Activated naive CD8-positive, alpha-beta T cell (primary cell): ENCODE results near the gene DPP8.
A peak's percentile ranks its signal among the peaks of the same experiment; 100 is the strongest.
"Not testable (repeated sequence)": the region's sequence is repeated elsewhere in the genome, so short reads cannot be mapped to it uniquely, and the experiment has no call there.

Experiments used
- H3K27ac Mint-ChIP-seq: one replicate; pipeline ENCODE4 v1.8.0; 2021; ENCODE audit warnings: mixed read lengths
- H3K27me3 Mint-ChIP-seq: one replicate; pipeline ENCODE4 v1.8.0; 2021; ENCODE audit warnings: mixed read lengths
- H3K36me3 Mint-ChIP-seq: one replicate; pipeline ENCODE4 v1.8.0; 2021; ENCODE audit warnings: mixed read lengths
- H3K4me1 Mint-ChIP-seq: one replicate; pipeline ENCODE4 v1.8.0; 2021; ENCODE audit warnings: low read depth, mixed read lengths
- H3K4me3 Mint-ChIP-seq: one replicate; pipeline ENCODE4 v1.8.0; 2021; ENCODE audit warnings: mild to moderate bottlenecking, mixed read lengths
- H3K9me3 Mint-ChIP-seq: one replicate; pipeline ENCODE4 v1.8.0; 2021; ENCODE audit warnings: low read depth, mixed read lengths

Gene DPP8

GRCh38 chr15:65409036-65409631, 108.4 kb downstream of the DPP8 start:
- no peak overlapping the region for H3K27ac Mint-ChIP-seq
- H3K9me3 Mint-ChIP-seq = no peaks in the 10 kb centered on the region
- no peaks in the 10 kb centered on the region for H3K36me3 Mint-ChIP-seq
- H3K27me3 Mint-ChIP-seq = peaks cover 10% of the 10 kb centered on the region
- H3K4me3 Mint-ChIP-seq = no peak overlapping the region
- no peaks in the 10 kb centered on the region for H3K4me1 Mint-ChIP-seq

- H3K27ac Mint-ChIP-seq = no peak overlapping the region
- H3K36me3 Mint-ChIP-seq = no peaks in the 10 kb centered on the region
- no peaks in the 10 kb centered on the region for H3K4me1 Mint-ChIP-seq
- H3K9me3 Mint-ChIP-seq = no peaks in the 10 kb centered on the region
- H3K4me3 Mint-ChIP-seq = no peak overlapping the region
- peaks cover 10% of the 10 kb centered on the region for H3K27me3 Mint-ChIP-seq
Observed at GRCh38 chr15:65408324-65409035, 109.0 kb downstream of the DPP8 start.

GRCh38 chr15:65406424-65407000, 111.0 kb downstream of the DPP8 start:
- Mint-ChIP-seq H3K27ac (no peak overlapping the region), H3K36me3 (no peaks in the 10 kb centered on the region), H3K4me1 (no peaks in the 10 kb centered on the region), H3K9me3 (no peaks in the 10 kb centered on the region), H3K27me3 (peaks cover 12% of the 10 kb centered on the region), H3K4me3 (no peak overlapping the region)

- Mint-ChIP-seq H3K9me3 (no peaks in the 10 kb centered on the region), H3K4me3 (no peak overlapping the region), H3K27ac (no peak overlapping the region)
Observed at GRCh38 chr15:65405791-65406423, 111.6 kb downstream of the DPP8 start.

GRCh38 chr15:65404186-65404872, 113.2 kb downstream of the DPP8 start:
- Mint-ChIP-seq H3K9me3 (no peaks in the 10 kb centered on the region), H3K36me3 (no peaks in the 10 kb centered on the region), H3K27me3 (peaks cover 6% of the 10 kb centered on the region), H3K4me3 (no peak overlapping the region), H3K27ac (no peak overlapping the region), H3K4me1 (no peaks in the 10 kb centered on the region)

More at GRCh38 chr15:65405791-65406423, 111.6 kb downstream of the DPP8 start:
- Mint-ChIP-seq H3K36me3 (no peaks in the 10 kb centered on the region), H3K27me3 (peaks cover 9% of the 10 kb centered on the region), H3K4me1 (no peaks in the 10 kb centered on the region)

- Mint-ChIP-seq H3K9me3 (no peaks in the 10 kb centered on the region), H3K27ac (no peak overlapping the region), H3K27me3 (peaks cover 6% of the 10 kb centered on the region), H3K36me3 (no peaks in the 10 kb centered on the region), H3K4me3 (no peak overlapping the region), H3K4me1 (no peaks in the 10 kb centered on the region)
Observed at GRCh38 chr15:65402961-65403360, 114.5 kb downstream of the DPP8 start.

GRCh38 chr15:65401611-65402240, 115.8 kb downstream of the DPP8 start:
- no peaks in the 10 kb centered on the region for H3K36me3 Mint-ChIP-seq
- peaks cover 15% of the 10 kb centered on the region for H3K27me3 Mint-ChIP-seq
- peaks cover 3% of the 10 kb centered on the region for H3K4me1 Mint-ChIP-seq
- H3K4me3 Mint-ChIP-seq = no peak overlapping the region
- H3K27ac Mint-ChIP-seq = no peak overlapping the region
- no peaks in the 10 kb centered on the region for H3K9me3 Mint-ChIP-seq

GRCh38 chr15:65400760-65401610, 116.5 kb downstream of the DPP8 start:
- peaks cover 8% of the 10 kb centered on the region for H3K4me1 Mint-ChIP-seq
- H3K27ac Mint-ChIP-seq = no peak overlapping the region
- no peak overlapping the region for H3K4me3 Mint-ChIP-seq
- no peaks in the 10 kb centered on the region for H3K36me3 Mint-ChIP-seq
- no peaks in the 10 kb centered on the region for H3K9me3 Mint-ChIP-seq
- peaks cover 21% of the 10 kb centered on the region for H3K27me3 Mint-ChIP-seq

GRCh38 chr15:65399997-65400396, 117.5 kb downstream of the DPP8 start:
- Mint-ChIP-seq H3K27ac (no peak overlapping the region), H3K4me3 (no peak overlapping the region), H3K27me3 (peaks cover 25% of the 10 kb centered on the region), H3K9me3 (no peaks in the 10 kb centered on the region), H3K36me3 (no peaks in the 10 kb centered on the region), H3K4me1 (peaks cover 8% of the 10 kb centered on the region)

GRCh38 chr15:65399001-65399706, 118.3 kb downstream of the DPP8 start:
- Mint-ChIP-seq H3K4me1 (peaks cover 8% of the 10 kb centered on the region), H3K4me3 (no peak overlapping the region), H3K9me3 (no peaks in the 10 kb centered on the region), H3K27me3 (peaks cover 28% of the 10 kb centered on the region), H3K36me3 (no peaks in the 10 kb centered on the region), H3K27ac (no peak overlapping the region)

GRCh38 chr15:65398486-65398885, 119.0 kb downstream of the DPP8 start:
- not testable (repeated sequence) for H3K9me3 Mint-ChIP-seq, H3K36me3 Mint-ChIP-seq, H3K27ac Mint-ChIP-seq, H3K4me1 Mint-ChIP-seq, H3K4me3 Mint-ChIP-seq
- peaks cover 32% of the 10 kb centered on the region for H3K27me3 Mint-ChIP-seq

GRCh38 chr15:65396965-65397317, 120.5 kb downstream of the DPP8 start:
- Mint-ChIP-seq H3K27me3 (peaks cover 33% of the 10 kb centered on the region), H3K4me1 (peaks cover 8% of the 10 kb centered on the region), H3K27ac (no peak overlapping the region), H3K4me3 (peak overlapping the region; percentile 61), H3K9me3 (no peaks in the 10 kb centered on the region), H3K36me3 (no peaks in the 10 kb centered on the region)

- no peak overlapping the region for H3K4me3 Mint-ChIP-seq
- peaks cover 8% of the 10 kb centered on the region for H3K4me1 Mint-ChIP-seq
- H3K27ac Mint-ChIP-seq = no peak overlapping the region
- H3K27me3 Mint-ChIP-seq = peaks cover 33% of the 10 kb centered on the region
- no peaks in the 10 kb centered on the region for H3K9me3 Mint-ChIP-seq
- H3K36me3 Mint-ChIP-seq = no peaks in the 10 kb centered on the region
Observed at GRCh38 chr15:65396283-65396964, 121.1 kb downstream of the DPP8 start.
